ENCODE data around the gene TBX18. TPM values are rescaled to one million over a fixed set of nuclear protein-coding genes. Genes with fewer than 3 reads are reported as not detected.

Gene TBX18
- total RNA-seq, 1 experiment from 2014 or later: not detected

- Mint-ChIP-seq H3K27ac (ENCODE audit: unreplicated experiment) (no peak overlapping the region), H3K4me1 (ENCODE audit: low read depth, unreplicated experiment) (no peaks in the 10 kb centered on the region), H3K36me3 (ENCODE audit: insufficient read depth, unreplicated experiment) (no peaks in the 10 kb centered on the region), H3K4me3 (ENCODE audit: unreplicated experiment) (no peak overlapping the region), H3K9me3 (ENCODE audit: unreplicated experiment) (no peaks in the 10 kb centered on the region), H3K27me3 (ENCODE audit: insufficient read depth, unreplicated experiment) (no peaks in the 10 kb centered on the region)
- Histone ChIP-seq H3K27me3 (replicated peaks; ENCODE audit: control insufficient read depth, insufficient read depth, low read length) (no peaks in the 10 kb centered on the region), H3K4me3 (ENCODE audit: low read depth, low read length) (no peak overlapping the region), H3K4me1 (no peaks in the 10 kb centered on the region), H3K36me3 (ENCODE audit: control insufficient read depth, insufficient read depth, low read length) (no peaks in the 10 kb centered on the region), H3K9me3 (no peaks in the 10 kb centered on the region)
- CTCF ChIA-PET: no interaction called here
- POLR2A ChIA-PET: no interaction called here
- BruUV-seq (replicated peaks): no TSS peak
- intact Hi-C loops (cut with micrococcal nuclease; ENCODE audit: unreplicated experiment): no loop called here
- no peak for DNase-seq
- no peak for TF ChIP-seq CTCF (IDR thresholded peaks at IDR 0.05; ENCODE audit: insufficient read depth in 1 of 2, low read depth in 1 of 2, low read length in 1 of 2, severe bottlenecking in 1 of 2, unreplicated experiment in 1 of 2)
Measured at GRCh38 chr6:84752118-84752850, 12.1 kb downstream of the TBX18 start.

- H3K36me3 Mint-ChIP-seq (ENCODE audit: insufficient read depth, unreplicated experiment): no peaks in the 10 kb centered on the region
- Histone ChIP-seq H3K4me1 (no peaks in the 10 kb centered on the region), H3K4me3 (ENCODE audit: low read depth, low read length) (no peak overlapping the region), H3K36me3 (ENCODE audit: control insufficient read depth, insufficient read depth, low read length) (no peaks in the 10 kb centered on the region), H3K9me3 (no peaks in the 10 kb centered on the region), H3K27me3 (replicated peaks; ENCODE audit: control insufficient read depth, insufficient read depth, low read length) (no peaks in the 10 kb centered on the region)
- no peaks in the 10 kb centered on the region for H3K9me3 Mint-ChIP-seq (ENCODE audit: unreplicated experiment)
- BruUV-seq (replicated peaks): no TSS peak
- H3K27ac Mint-ChIP-seq (ENCODE audit: unreplicated experiment): no peak overlapping the region
- intact Hi-C loops (cut with micrococcal nuclease; ENCODE audit: unreplicated experiment): no loop called here
- no peak for TF ChIP-seq CTCF (IDR thresholded peaks at IDR 0.05; ENCODE audit: insufficient read depth in 1 of 2, low read depth in 1 of 2, low read length in 1 of 2, severe bottlenecking in 1 of 2, unreplicated experiment in 1 of 2)
- no peaks in the 10 kb centered on the region for H3K4me1 Mint-ChIP-seq (ENCODE audit: low read depth, unreplicated experiment)
- no peak overlapping the region for H3K4me3 Mint-ChIP-seq (ENCODE audit: unreplicated experiment)
- no peaks in the 10 kb centered on the region for H3K27me3 Mint-ChIP-seq (ENCODE audit: insufficient read depth, unreplicated experiment)
- ChIA-PET CTCF (no interaction called here), POLR2A (no interaction called here)
- DNase-seq: no peak
Measured at GRCh38 chr6:84749181-84749580, 15.2 kb downstream of the TBX18 start.

- ChIA-PET POLR2A (no interaction called here), CTCF (no interaction called here)
- Mint-ChIP-seq H3K27me3 (ENCODE audit: insufficient read depth, unreplicated experiment) (no peaks in the 10 kb centered on the region), H3K4me3 (ENCODE audit: unreplicated experiment) (no peak overlapping the region), H3K9me3 (ENCODE audit: unreplicated experiment) (no peaks in the 10 kb centered on the region), H3K36me3 (ENCODE audit: insufficient read depth, unreplicated experiment) (no peaks in the 10 kb centered on the region), H3K27ac (ENCODE audit: unreplicated experiment) (no peak overlapping the region), H3K4me1 (ENCODE audit: low read depth, unreplicated experiment) (no peaks in the 10 kb centered on the region)
- H3K36me3 ChIP-seq (ENCODE audit: control insufficient read depth, insufficient read depth, low read length): no peaks in the 10 kb centered on the region
- no peak for TF ChIP-seq CTCF (IDR thresholded peaks at IDR 0.05; ENCODE audit: insufficient read depth in 1 of 2, low read depth in 1 of 2, low read length in 1 of 2, severe bottlenecking in 1 of 2, unreplicated experiment in 1 of 2)
- H3K27me3 ChIP-seq (replicated peaks; ENCODE audit: control insufficient read depth, insufficient read depth, low read length): no peaks in the 10 kb centered on the region
- no TSS peak for BruUV-seq (replicated peaks)
- H3K4me1 ChIP-seq: no peaks in the 10 kb centered on the region
- no peak for DNase-seq
- H3K9me3 ChIP-seq: no peaks in the 10 kb centered on the region
- H3K4me3 ChIP-seq (ENCODE audit: low read depth, low read length): no peak overlapping the region
- intact Hi-C loops (cut with micrococcal nuclease; ENCODE audit: unreplicated experiment): no loop called here
Measured at GRCh38 chr6:84748376-84748775, 16.0 kb downstream of the TBX18 start.
